ENCODE measurements around the gene ANGPTL2. TPM values are rescaled to one million over a fixed set of nuclear protein-coding genes. Genes with fewer than 3 reads are reported as not detected.
A peak's percentile ranks its signal among the peaks of the same experiment; 100 is the strongest.
"Not testable (repeated sequence)": the region's sequence is repeated elsewhere in the genome, so short reads cannot be mapped to it uniquely, and the experiment has no call there.

ANGPTL2 gene, protein sequence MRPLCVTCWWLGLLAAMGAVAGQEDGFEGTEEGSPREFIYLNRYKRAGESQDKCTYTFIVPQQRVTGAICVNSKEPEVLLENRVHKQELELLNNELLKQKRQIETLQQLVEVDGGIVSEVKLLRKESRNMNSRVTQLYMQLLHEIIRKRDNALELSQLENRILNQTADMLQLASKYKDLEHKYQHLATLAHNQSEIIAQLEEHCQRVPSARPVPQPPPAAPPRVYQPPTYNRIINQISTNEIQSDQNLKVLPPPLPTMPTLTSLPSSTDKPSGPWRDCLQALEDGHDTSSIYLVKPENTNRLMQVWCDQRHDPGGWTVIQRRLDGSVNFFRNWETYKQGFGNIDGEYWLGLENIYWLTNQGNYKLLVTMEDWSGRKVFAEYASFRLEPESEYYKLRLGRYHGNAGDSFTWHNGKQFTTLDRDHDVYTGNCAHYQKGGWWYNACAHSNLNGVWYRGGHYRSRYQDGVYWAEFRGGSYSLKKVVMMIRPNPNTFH
- 5.7 TPM for total RNA-seq (ENCODE audit: unreplicated experiment)
- long read RNA-seq, partial matches to known transcripts: 1 of 1 reads
- long read RNA-seq, other reads (novel, unspliced or antisense): 0 of 1 reads

- peak within 1 kb of the TSS; percentile 86 for H3K4me3 Mint-ChIP-seq (ENCODE audit: unreplicated experiment)
- no peak within 1 kb of the TSS for H3K27ac Mint-ChIP-seq (ENCODE audit: unreplicated experiment)
- H3K4me1 Mint-ChIP-seq (ENCODE audit: unreplicated experiment): peaks cover 8% of the 10 kb centered on the region
- TF ChIP-seq, protein P1, sequence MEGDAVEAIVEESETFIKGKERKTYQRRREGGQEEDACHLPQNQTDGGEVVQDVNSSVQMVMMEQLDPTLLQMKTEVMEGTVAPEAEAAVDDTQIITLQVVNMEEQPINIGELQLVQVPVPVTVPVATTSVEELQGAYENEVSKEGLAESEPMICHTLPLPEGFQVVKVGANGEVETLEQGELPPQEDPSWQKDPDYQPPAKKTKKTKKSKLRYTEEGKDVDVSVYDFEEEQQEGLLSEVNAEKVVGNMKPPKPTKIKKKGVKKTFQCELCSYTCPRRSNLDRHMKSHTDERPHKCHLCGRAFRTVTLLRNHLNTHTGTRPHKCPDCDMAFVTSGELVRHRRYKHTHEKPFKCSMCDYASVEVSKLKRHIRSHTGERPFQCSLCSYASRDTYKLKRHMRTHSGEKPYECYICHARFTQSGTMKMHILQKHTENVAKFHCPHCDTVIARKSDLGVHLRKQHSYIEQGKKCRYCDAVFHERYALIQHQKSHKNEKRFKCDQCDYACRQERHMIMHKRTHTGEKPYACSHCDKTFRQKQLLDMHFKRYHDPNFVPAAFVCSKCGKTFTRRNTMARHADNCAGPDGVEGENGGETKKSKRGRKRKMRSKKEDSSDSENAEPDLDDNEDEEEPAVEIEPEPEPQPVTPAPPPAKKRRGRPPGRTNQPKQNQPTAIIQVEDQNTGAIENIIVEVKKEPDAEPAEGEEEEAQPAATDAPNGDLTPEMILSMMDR (IDR thresholded peaks at IDR 0.05; ENCODE audit: unreplicated experiment): no peak
- no peaks in the 10 kb centered on the region for H3K9me3 Mint-ChIP-seq (ENCODE audit: unreplicated experiment)
- no peaks in the 10 kb centered on the region for H3K27me3 Mint-ChIP-seq (ENCODE audit: unreplicated experiment)
- peak; percentile 59 for DNase-seq (ENCODE audit: low spot score)
- no peaks in the 10 kb centered on the region for H3K36me3 Mint-ChIP-seq (ENCODE audit: low read depth, unreplicated experiment)
These were observed at the start of gene ANGPTL2 for GRCh38 chr9:127122176-127123063. TSS of gene ANGPTL2 (minus strand) at chr9:127122635. CDS start at chr9:127108731, 13,904 bp downstream.

DNA sequence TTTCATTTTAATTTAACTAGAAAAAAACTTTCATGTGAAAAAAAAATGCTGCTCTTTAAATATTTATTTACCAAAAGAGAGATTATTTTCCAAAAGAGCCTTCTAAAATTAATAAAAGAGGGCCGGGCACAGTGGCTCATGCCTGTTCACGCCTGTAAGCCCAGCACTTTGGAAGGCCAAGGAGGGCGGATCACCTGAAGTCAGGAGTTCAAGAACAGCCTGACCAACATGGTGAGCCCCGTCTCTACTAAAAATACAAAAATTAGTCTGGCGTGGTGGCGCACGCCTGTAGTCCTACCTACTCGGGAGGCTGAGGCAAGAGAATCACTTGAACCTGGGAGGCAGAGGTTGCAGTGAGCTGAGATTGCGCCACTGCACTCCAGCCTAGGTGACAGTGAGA, 48.9 kb upstream of the ANGPTL2 start:
- H3K4me3 Mint-ChIP-seq (ENCODE audit: unreplicated experiment); H3K27me3 Mint-ChIP-seq (ENCODE audit: unreplicated experiment); H3K36me3 Mint-ChIP-seq (ENCODE audit: low read depth, unreplicated experiment); H3K27ac Mint-ChIP-seq (ENCODE audit: unreplicated experiment); H3K9me3 Mint-ChIP-seq (ENCODE audit: unreplicated experiment); DNase-seq (ENCODE audit: low spot score); H3K4me1 Mint-ChIP-seq (ENCODE audit: unreplicated experiment): not testable (repeated sequence)

DNA sequence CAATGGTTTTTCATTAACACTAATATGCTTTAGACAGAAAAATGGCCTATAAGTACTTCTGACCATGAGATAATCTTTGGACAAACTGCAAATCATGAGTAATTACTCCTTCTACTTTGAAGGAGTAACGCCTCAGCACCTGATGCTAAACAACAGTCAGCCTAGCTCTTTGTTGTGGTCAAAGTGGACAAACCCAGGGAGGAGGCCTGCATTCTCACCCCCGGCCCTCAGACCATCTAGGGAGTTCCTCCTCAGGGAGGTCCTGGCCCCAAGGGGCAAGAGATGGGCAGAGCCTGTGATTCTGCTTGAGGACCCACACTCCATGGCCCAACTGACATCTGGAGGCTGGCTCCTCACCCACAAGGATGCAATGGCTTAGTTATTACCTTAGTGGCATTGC, 48.2 kb upstream of the ANGPTL2 start:
- H3K27ac Mint-ChIP-seq (ENCODE audit: unreplicated experiment): no peak overlapping the region
- peaks cover 4% of the 10 kb centered on the region for H3K27me3 Mint-ChIP-seq (ENCODE audit: unreplicated experiment)
- H3K36me3 Mint-ChIP-seq (ENCODE audit: low read depth, unreplicated experiment): peaks cover 4% of the 10 kb centered on the region
- TF ChIP-seq, protein P1 (IDR thresholded peaks at IDR 0.05; ENCODE audit: unreplicated experiment): no peak
- H3K4me3 Mint-ChIP-seq (ENCODE audit: unreplicated experiment): no peak overlapping the region
- DNase-seq (ENCODE audit: low spot score): no peak
- peaks cover 7% of the 10 kb centered on the region for H3K4me1 Mint-ChIP-seq (ENCODE audit: unreplicated experiment)
- no peaks in the 10 kb centered on the region for H3K9me3 Mint-ChIP-seq (ENCODE audit: unreplicated experiment)

DNA sequence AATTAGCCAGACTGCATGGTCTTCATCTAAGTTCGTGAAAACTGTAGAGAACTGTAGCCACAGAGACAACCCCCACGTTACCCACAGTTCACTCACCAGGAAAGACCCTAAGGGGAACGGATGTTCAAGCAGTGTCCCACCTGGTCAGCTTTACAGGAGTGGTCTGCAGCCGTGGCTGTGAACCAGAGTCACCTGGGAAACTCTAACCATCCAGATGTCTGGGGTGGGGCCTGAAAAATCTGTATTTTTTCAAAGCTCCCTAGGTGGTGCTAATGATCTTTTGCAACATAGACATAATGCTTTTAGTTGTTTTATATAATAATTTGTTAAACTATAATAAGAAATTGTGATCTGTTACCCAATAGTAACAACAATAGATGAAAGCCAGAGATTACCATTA, 47.7 kb upstream of the ANGPTL2 start:
- Mint-ChIP-seq H3K9me3 (ENCODE audit: unreplicated experiment) (no peaks in the 10 kb centered on the region), H3K4me1 (ENCODE audit: unreplicated experiment) (peaks cover 5% of the 10 kb centered on the region), H3K27me3 (ENCODE audit: unreplicated experiment) (peaks cover 4% of the 10 kb centered on the region), H3K4me3 (ENCODE audit: unreplicated experiment) (no peak overlapping the region), H3K27ac (ENCODE audit: unreplicated experiment) (no peak overlapping the region), H3K36me3 (ENCODE audit: low read depth, unreplicated experiment) (peaks cover 4% of the 10 kb centered on the region)
- DNase-seq (ENCODE audit: low spot score): no peak
- TF ChIP-seq, protein P1 (IDR thresholded peaks at IDR 0.05; ENCODE audit: unreplicated experiment): no peak

DNA sequence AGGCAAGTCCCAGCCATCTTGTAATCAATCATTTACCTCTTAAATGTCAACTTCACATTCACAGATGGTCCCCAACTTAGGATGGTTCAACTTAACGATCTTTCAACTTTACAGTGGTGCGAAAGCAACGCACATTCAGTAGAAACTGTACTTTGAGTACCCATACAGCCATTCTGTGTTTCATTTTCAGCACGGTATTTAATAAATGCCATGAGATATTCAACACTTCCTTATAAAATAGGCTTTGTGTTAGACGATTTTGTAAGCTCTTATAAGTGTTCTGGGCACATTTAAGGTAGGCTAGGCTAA, 47.1 kb upstream of the ANGPTL2 start:
- peaks cover 4% of the 10 kb centered on the region for H3K36me3 Mint-ChIP-seq (ENCODE audit: low read depth, unreplicated experiment)
- no peak for DNase-seq (ENCODE audit: low spot score)
- TF ChIP-seq, protein P1 (IDR thresholded peaks at IDR 0.05; ENCODE audit: unreplicated experiment): no peak
- peaks cover 4% of the 10 kb centered on the region for H3K27me3 Mint-ChIP-seq (ENCODE audit: unreplicated experiment)
- H3K4me3 Mint-ChIP-seq (ENCODE audit: unreplicated experiment): no peak overlapping the region
- H3K9me3 Mint-ChIP-seq (ENCODE audit: unreplicated experiment): no peaks in the 10 kb centered on the region
- no peak overlapping the region for H3K27ac Mint-ChIP-seq (ENCODE audit: unreplicated experiment)
- peaks cover 7% of the 10 kb centered on the region for H3K4me1 Mint-ChIP-seq (ENCODE audit: unreplicated experiment)

Measured in endothelial cell (in vitro differentiated cells).